Central memory CD4-positive, alpha-beta T cell (primary cell): ENCODE results near the gene MED12.

ENCODE experiments used
- DNase-seq: peaks from one replicate; pipeline ENCODE4 v3.0.0; 2022
- total RNA-seq, 3 experiments: gene quantifications; one replicate each; lab custom pipeline; 2026; lab: John Stamatoyannopoulos, UW

MED12 gene
- total RNA-seq: 82.8 to 103 (median 91.0) reads per million in 3 experiments

DNA sequence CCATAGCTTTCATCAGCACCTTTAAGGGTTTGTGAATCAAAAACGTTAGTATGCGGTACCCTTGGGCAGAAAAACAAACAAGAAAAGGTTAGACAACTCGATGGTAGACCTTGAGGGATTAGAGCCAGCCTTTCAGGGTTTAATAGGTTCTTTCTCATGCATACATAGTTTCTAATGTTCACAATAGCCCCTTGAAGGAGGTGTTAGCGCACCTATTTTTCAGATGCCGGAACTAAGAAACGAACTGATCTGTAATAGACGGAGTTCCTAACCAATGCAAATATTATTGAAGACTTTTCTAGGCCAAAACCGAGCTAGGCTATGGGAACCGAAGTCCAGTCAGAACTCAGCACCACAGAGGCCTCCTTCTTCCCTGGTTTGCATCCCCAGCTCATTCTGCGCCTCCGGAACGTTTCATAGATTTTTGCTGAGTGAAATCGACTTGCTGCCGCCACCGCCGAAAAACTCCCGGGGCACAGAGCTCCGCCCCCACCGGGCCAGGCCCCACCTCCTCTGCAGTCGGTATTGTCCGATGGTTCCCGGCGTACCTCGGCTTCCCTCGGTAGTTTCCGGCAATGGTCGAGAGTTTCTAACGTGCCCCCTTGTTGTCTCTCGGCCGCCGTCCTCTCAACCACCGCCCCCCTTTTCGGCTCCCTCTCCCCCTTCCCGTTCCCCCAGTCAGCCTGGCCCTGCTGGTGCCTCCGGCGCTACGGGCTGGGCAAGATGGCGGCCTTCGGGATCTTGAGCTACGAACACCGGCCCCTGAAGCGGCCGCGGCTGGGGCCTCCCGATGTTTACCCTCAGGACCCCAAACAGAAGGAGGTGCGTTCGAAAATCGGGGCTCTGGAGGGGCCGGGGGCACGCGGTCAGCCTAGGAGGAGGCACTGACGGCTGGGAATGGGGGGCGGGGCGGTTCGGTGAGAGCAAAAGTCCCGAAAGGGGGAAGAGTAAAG, at the start of gene MED12:
MED12 (plus strand) TSS at position 565 of the 953 bp plus-strand sequence; CDS start at position 724, 159 bp downstream.
- DNase-seq: peak; percentile 73

DNA sequence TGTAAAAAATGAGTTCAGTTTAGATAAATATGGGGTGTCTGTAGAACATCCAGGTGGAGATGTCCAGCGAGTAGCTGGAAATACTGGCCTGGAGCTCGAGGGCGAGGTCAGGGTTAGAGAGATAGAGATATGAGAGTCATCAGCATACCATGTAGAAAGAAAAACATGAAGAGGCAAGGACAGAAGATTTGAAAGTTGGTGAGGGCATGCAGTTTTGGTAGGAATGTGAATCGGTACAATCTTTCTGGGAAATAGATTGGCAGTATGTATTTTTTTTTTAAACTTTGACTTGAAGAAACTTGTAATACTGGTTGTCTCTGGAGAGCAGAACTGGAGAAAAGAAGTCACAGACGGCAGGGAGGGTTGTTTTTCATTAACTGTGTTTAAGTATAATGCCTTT, 47.9 kb upstream of the MED12 start:
- DNase-seq: no peak

DNA sequence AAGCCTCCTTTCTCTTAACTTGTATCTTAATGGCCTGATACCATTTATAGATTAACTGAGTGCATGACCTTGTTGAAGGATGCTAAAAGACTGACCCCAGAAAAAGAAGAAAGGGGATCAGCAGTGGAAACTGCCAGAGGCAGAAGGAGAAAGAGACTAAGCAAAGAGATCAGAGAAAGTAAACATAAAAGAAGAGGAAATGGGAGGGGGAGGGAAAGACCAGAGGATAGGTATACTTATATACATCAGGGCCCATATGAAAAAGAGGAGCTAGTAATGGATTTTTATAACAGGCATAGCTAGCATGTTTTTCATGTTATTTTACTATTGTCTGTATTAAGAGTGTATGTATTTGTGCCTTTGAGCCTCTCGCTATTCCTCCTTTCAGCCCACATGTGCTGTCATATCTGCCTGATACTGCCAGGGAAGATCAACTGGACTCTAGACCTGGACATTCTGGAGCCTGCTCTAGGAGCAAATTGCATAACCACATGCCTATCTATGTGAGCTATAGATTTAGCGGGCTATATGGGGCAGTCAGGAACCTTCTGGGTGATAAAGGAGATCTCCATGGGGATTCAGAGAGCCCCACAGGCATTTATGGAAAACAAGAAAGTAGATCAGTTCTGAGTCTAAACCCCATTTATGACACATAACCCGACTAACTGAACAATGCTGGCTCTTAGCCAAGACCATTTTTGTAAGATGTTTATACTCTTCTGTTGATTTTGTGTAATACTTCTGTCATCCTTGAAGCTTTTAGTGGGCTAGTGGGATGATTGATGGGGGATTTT, 36.9 kb upstream of the MED12 start:
- no peak for DNase-seq

DNA sequence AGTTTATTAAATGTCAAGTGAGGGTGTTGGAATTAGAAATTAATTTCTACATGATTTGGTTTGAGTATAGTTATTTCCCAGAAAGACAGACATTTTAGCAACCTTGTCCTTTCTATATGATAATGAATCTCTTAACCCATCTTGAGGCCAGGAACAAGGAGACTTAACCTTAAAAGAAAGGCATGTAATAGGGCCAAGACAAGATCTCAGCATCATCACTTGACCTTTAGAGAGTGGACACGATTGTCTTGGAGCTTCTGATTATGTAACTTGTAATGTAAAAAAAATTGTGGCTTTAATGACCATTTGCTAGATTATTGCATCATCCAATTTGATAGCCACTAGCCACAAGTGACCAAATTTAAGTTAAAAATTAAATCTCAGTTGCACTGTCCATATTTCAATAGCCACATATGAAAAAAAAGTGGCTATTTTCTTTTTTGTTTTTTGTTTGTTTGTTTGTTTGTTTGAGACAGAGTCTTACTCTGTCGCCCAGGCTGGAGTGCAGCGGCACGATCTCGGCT, 36.2 kb upstream of the MED12 start:
- DNase-seq: no peak

DNA sequence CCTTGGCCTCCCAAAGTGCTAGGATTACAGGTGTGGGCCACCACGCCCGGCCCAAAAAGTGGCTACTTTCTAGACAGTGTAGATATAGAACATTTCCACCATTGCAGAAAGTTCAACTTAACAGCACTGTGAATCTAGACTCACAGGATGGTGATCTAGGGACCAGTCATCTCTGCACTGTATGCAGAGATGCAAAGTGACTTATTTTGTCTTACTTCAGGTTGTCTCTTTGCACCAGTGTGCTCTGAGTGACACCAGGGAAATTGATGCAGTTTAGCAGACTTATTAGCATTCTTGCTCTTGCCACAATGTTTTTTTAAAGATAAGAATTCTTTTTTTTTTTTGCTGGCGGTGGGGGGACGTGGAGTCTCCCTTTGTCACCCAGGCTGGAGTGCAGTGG, 35.6 kb upstream of the MED12 start:
- no peak for DNase-seq

DNA sequence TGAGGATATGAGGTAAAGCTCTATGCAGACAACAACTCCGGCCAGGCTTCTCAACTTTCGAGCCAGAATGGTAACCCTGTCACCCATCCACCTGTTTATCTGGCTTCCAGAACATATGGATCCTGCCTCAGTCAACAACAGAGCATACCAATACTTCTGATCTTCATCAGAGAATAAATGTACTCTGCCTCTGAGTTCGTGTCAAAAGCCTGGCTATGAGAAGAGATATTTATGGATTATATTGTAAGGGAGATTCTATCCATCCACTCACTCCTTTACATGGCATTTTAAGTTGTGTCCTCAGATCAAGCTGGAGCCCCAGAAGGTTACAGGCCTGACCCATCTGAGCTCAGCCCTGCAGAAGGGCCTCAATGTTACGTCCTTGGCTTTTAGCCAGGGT, 32.5 kb upstream of the MED12 start:
- DNase-seq: no peak

DNA sequence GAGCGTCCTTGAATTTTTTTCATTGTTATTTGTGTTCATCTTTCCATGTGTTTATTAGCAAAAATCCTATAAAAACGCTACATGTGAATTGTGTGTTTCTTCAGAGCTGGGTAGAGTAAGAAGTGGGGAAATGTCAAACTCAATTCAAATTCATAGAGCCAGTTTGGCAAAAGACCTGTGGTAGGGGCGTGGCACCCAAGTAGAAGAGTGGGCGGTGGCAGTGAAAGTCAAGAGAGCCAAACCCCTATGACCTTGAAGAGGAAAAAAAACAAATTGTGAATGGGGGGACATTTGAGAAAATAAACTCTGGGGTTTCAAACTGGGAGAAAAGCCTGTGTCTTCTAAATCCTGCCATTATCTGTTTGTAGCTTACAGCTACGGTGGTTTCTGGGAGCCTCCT, 27.1 kb upstream of the MED12 start:
- DNase-seq: no peak

DNA sequence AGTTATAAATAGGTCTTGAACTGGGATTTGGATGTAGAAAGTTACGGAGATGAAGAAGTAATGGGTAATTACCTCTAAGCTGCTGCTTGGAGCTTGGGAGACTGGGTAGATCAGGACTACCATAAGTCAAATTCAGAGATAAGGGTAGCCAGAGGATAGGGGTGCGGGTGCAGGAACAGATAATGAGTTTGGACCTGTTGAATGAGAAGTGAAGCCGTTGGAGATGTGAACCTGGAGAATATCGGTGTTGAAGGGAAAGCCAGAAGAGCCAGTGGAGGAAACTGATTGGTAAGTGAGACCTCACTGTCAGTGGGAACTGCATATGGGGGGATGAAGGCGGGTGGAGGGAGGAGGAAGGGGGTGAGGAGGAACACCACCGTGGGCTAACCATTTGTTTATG, 23.4 kb upstream of the MED12 start:
- DNase-seq: no peak

DNA sequence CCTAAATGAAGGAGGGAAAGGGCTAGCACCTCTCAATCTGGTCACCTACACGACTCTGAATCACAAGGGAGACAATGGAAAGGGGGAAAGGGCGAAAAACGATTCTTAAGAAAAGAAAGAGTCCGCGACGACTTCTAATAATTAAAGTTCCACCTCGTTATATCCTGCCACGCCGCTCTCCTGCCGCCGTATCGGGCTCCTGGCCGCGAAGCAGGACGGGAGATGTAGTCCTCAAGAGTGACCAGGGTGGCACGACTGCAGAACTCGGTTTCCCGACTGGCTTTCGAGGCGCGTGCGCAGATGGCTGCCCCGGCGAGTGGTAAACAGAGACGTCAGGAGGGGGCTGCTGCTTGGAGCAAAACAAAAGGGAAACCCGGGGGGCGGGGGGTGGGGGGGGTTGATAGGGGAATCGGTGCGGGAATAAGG, 22.8 kb upstream of the MED12 start, which contains the start of gene FOXO4:
FOXO4 (plus strand) TSS at position 297 of the 426 bp plus-strand sequence. CDS start 678 bp downstream, outside the sequence.
- peak; percentile 87 for DNase-seq

DNA sequence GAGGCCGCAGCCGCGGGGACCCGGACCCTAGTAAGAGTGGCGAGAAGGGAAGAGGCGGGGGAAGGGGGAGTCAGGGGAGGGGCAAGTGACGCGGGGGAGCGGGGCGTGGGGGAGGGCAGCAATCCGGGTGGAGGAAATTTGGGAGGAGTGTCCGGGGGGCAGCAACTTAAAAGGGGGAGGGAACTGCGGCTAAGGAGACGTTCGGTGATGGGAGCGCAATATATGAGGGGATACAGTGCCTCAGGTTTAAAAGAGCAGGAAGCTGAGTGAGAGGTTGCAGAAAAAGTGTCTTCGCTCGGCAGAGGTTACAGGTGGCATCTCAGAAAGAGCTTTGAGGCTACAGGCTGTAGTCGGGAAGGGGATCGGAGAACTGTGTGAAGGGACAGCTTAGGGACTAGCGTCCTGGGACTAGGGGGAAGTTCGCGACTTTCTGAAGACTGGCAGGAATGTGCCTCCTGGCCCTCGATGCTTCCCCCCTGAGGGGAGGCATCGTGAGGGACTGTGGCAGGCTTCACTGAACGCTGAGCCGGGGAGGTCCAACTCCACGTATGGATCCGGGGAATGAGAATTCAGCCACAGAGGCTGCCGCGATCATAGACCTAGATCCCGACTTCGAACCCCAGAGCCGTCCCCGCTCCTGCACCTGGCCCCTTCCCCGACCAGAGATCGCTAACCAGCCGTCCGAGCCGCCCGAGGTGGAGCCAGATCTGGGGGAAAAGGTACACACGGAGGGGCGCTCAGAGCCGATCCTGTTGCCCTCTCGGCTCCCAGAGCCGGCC, 22.2 kb upstream of the MED12 start:
- DNase-seq: no peak

DNA sequence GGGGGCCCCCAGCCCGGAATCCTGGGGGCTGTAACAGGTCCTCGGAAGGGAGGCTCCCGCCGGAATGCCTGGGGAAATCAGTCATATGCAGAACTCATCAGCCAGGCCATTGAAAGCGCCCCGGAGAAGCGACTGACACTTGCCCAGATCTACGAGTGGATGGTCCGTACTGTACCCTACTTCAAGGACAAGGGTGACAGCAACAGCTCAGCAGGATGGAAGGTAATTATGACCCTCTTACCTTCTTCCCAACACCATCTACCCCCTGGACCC, 21.7 kb upstream of the MED12 start:
- no peak for DNase-seq

DNA sequence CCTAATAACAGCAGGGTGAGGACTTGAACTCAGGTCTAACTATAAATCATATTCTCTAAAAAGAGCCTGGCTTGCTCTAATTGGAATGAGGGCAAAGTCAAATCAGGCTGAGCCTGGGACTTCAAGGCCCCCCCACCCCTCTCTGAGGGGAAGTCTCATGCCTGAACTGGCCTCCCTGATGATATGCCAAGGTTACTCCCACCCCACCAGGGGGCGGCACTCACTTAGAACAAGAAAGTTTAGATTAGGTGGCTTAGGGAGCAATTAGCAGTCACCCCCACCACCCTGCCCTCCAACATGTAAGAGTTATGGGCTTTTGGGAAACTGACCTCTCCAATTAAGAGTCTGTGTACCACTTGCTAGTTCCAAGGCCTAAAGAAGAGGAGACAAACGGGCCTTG, 20.1 kb upstream of the MED12 start:
- DNase-seq: peak; percentile 78

DNA sequence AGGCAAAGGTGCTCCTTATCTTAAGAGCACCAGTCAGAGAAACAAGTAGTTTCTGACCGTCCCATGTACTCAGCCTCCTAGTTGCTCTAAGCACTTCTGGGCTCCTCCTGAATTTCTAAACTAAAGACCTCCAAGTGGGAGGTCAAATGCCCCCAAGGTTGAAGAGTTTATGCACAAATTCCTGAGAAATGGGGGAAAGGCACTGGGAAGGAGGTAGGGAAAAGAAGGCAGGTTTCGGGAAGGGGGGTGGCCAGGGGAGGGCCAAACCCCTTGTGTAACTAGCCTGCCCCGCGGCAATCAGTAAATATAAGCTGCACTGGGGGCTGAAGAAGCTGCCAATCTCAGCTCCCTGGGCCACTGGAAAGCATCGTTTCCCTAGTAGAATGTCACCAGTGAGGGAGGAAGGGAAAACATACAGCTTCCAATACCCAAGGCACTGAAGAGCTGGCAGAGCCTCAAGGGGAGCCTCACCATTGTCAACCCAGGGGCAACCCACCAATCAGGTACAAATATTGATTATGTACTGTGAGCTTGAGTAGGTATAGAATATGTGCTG, 19.4 kb upstream of the MED12 start:
- DNase-seq: no peak

DNA sequence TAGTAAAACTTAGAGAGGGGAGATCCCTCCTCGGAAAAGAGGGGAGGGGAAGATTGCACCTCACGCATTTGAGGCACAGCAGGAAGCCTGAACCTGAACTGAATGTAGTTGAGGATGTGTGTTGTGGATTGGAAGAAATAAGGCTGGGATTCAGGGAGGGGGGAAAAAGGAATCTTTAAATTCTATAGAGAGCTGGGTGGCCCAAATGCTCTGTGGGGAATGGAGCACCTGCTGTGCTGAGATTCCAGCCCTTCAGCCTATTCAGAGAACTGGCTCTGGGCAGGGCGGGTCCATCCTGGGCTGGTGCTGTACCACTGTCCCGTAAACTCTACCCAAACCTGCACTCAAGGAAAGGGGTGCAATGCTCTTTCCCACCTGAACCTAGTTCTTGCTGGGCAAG, 18.7 kb upstream of the MED12 start:
- DNase-seq: no peak

DNA sequence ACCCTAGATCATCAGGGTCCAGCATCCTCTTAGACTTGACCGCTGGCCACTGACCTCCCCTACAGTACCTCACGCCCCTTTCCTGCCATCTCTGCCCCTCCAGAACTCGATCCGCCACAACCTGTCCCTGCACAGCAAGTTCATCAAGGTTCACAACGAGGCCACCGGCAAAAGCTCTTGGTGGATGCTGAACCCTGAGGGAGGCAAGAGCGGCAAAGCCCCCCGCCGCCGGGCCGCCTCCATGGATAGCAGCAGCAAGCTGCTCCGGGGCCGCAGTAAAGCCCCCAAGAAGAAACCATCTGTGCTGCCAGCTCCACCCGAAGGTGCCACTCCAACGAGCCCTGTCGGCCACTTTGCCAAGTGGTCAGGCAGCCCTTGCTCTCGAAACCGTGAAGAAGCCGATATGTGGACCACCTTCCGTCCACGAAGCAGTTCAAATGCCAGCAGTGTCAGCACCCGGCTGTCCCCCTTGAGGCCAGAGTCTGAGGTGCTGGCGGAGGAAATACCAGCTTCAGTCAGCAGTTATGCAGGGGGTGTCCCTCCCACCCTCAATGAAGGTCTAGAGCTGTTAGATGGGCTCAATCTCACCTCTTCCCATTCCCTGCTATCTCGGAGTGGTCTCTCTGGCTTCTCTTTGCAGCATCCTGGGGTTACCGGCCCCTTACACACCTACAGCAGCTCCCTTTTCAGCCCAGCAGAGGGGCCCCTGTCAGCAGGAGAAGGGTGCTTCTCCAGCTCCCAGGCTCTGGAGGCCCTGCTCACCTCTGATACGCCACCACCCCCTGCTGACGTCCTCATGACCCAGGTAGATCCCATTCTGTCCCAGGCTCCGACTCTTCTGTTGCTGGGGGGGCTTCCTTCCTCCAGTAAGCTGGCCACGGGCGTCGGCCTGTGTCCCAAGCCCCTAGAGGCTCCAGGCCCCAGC, 17.6 kb upstream of the MED12 start:
- DNase-seq: no peak

DNA sequence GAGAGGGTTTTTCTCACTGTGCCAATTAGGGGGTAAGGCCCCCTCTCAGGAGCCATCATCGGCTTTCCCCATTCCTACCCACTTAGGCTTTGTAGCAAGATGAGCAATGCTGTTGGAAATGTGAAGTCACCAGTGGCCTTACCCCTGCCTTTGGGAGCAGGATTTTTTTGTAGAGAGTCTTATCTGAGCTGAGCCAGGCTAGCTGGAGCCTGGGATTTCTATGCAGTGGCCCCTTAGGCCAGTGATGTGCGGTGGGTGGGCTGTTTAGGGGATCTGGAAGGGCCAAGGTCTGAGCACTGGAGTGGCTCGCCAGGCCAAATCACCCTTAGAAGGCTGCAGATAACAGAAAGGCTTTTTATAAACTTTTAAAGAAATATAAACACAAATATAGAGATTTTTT, 16.1 kb upstream of the MED12 start:
- DNase-seq: no peak

DNA sequence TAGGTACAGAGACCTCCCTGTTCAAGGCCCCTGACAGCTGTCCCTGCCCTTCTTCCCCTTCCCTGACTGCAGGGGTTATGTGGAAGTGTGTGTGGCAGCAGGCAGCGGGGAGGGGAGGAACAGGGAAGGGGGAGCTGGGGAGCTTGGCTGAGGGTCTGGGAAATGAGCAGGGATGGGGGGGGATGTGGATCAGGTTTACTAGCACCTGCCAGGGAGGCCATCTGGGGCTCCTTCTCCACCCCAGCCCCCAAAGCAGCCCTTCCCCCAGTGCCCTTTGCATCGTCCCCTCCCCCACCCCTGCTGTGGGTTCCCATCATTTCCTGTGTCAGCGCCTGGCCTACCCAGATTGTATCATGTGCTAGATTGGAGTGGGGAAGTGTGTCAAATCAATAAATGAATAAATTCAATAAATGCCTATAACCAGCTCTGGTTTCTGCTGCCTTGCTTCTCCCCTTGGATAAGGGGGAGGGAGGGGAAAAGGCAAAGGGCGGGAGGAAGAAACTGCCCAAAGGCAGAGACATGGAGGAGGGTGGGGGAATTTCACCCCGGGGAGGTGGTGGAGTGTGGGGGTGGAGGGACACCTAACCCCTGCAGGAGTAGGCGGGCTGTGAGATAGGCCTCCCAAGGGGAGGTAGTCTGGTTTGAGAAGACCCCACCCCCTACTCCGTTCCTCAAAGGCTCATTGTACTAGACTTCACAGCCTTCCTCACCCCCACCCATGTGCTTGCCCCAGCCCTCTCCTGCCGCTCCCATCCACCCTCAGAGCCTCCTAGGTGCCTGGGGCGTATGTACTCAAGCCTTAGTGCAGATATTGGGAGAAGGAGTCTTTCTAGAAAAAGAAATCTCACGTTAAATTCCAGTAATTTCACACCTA, 15.0 kb upstream of the MED12 start:
- peak; percentile 62 for DNase-seq

DNA sequence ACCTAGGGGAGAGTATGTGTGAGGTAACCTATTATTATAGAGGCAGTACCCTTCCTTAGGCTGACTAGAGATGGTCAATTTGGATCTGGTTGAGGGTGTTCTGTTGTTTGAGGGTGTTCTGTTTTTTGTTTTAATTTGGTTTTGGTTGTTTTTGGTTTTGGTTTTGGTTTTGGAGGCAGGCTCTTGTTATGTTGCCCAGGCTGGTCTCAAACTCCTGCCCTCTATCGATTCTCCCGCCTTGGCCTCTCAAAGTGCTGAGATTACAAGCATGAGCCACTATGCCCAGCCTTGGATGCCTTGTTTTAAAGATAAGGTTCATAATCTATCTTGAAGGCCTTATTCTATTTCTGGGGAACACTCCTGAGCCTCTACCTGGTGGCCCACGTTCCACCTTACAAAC, 12.8 kb upstream of the MED12 start:
- DNase-seq: no peak

DNA sequence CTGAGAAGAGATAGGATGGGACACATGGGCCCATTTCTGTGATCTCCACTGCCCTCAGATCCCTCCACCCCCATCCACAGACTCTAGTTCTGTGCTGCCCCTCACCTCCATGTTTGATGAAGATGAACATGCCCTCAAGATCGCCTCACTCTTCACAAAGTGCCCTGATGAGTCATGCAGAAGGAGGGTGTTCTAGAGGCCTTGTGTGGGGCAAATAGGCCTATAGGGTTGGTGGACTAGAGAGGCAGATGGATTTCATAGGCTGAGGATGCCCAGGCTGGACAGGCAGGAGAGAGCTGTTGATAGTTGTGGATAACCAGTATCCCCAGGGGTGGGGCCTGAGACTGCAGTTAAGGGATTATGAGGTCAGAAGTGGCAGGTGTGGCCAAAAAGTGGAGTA, 12.0 kb upstream of the MED12 start, which contains the start of gene CXorf65:
CXorf65 (minus strand) TSS at position 314 of the 400 bp plus-strand sequence; CDS start at position 130, 184 bp downstream.
- DNase-seq: no peak

DNA sequence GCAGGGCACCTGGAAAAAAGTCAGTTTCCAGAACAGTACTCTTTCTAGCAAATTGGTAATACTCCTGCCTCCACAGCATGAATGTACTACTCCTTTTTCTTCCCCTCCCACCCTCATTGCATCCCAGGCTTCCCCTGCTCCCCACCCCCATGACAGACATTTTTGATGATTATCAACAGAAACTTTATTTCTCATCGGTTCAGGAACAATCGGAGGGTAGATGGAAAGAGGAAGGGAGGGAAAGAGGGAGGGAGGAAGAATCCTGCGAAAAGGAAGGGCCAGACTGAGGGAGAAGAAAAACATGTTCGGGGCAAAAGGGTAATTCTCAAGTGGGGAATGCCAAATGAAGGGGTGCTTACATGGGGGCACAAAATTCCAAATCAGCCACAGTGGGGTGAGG, 11.2 kb upstream of the MED12 start:
- DNase-seq: no peak
